ENCODE measurements around the gene AKT3.

DNA sequence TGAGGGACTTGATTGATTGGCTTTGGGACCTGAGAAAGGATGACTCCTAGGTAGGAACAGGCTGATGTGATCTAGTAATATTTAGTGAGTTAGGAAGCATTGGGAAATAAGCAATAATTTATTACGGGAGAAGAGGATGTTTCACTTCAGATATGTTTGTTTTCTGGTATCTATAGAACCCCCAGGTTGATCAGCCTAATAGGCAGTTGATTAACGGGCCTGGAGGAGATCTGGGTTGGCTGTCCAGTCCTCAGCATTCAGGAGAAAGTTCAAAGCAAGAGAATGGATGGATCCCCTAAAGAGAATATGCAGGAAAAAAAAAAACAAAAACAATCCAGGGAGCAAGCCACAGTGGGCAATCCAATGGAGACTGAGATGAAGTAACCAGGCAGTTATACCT, 48.2 kb upstream of the AKT3 start:
- TF ChIP-seq, protein P1, sequence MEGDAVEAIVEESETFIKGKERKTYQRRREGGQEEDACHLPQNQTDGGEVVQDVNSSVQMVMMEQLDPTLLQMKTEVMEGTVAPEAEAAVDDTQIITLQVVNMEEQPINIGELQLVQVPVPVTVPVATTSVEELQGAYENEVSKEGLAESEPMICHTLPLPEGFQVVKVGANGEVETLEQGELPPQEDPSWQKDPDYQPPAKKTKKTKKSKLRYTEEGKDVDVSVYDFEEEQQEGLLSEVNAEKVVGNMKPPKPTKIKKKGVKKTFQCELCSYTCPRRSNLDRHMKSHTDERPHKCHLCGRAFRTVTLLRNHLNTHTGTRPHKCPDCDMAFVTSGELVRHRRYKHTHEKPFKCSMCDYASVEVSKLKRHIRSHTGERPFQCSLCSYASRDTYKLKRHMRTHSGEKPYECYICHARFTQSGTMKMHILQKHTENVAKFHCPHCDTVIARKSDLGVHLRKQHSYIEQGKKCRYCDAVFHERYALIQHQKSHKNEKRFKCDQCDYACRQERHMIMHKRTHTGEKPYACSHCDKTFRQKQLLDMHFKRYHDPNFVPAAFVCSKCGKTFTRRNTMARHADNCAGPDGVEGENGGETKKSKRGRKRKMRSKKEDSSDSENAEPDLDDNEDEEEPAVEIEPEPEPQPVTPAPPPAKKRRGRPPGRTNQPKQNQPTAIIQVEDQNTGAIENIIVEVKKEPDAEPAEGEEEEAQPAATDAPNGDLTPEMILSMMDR (conservative IDR thresholded peaks at IDR 0.05 in 1 of 2, IDR thresholded peaks at IDR 0.05 in 1 of 2; ENCODE audit: low read depth in 1 of 2, low read length in 2 of 2): no peak
- no peak for TF ChIP-seq EZH2 (IDR thresholded peaks at IDR 0.05; ENCODE audit: low read length, missing control alignments)

All from fibroblast of lung (primary cell).